ENCODE data around the gene AFF3.
"Not testable (repeated sequence)": the region's sequence is repeated elsewhere in the genome, so short reads cannot be mapped to it uniquely, and the experiment has no call there.

Gene AFF3

DNA sequence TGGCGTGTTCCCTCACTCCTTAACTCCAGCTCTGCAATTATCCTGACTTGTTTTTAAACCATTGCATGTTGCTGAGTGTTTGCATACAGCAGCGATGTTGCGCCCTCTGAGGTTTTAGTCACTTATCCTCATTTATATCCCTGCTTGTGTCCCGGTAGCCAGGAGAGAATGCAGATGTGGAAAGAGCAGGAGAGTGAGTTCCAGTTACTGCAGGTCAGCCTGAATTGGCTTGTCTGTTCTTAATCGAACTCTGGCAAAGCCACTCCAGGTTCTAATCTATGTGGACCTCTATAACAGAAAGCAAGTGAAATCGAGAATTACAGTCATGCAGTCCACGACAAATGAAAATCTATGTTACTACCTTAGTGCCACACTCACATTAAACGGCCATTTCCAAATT is 357.4 kb downstream of the AFF3 start:
- DNase-seq (ENCODE audit: low read depth), result no peak

DNA sequence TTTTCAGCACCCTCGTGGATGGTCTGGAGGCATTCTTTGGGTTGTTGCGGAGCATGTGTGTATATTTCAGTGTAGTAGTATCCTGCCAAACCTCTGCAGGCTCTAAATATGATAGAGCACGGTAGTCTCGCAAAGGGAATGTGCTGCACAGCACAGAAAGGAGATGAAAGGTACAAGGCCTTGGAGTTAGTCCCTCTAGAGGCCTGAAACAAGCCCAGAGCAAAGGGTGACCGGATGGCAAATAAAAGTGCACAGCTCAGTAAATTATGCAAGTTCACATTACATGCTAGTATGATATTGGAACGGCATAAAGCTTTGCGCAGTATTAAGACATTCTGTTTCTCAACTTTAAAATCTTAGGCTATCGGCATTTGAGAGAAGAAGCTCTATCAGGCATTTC is 358.1 kb downstream of the AFF3 start:
- DNase-seq (ENCODE audit: low read depth), result no peak

GRCh38 chr2:99780276-99780675 is 362.1 kb downstream of the AFF3 start:
- no peak for DNase-seq (ENCODE audit: low read depth)

DNA sequence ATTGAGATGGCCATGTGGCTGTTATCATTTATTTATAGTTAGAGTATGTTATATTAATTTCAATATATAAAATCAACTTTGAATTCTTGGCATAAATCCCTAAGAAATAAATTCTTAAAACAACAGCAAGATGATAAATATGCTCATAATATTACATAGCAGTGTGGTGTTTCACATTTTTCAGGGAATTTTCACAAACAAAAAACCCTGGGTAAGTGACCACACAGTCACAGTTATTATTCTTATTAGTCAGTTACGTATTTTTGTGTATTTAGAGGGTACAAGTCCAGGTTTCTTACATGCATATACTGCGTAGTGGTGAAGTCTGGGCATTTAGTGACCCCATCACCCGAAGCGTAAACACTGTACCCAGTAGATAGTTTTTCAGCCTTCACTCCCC is 363.1 kb downstream of the AFF3 start:
- DNase-seq (ENCODE audit: low read depth), result no peak

GRCh38 chr2:99777656-99778290 is 364.6 kb downstream of the AFF3 start:
- DNase-seq (ENCODE audit: low read depth), result no peak

DNA sequence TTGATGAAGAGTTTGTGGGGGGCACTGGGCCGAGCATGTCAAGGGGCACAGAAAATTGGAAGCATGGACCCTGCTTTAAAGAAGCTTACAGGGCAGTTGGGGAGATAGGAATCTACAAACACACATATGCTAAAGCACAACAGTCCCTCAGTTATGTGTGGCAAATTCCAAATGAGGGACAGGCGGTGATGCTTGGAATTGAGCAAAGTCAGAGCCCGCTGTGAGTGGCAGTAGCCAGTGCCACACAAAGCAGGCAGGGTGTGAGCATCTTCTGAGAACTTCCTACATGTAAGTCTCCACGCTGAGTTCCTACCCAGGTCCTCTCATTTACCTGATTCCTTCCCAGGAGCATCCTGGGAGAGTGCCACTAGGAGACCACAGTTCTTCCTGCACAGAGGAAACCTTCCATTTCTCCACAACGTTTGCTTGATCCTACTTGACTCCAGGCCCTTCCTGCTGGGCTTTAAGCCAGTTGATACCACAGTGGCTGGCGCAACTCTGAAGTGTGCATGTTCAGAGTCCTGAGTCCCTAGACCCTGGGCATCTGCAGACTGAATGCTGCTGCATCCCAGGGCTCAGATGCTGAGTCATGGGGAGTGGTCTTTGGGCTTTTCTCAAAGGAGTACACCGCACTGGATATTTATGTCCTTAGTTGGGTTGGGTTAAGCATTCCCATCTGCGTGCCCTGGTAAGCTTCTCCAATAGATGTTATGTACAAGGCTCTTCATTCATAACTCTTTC is 365.3 kb downstream of the AFF3 start:
- DNase-seq (ENCODE audit: low read depth), result no peak

DNA sequence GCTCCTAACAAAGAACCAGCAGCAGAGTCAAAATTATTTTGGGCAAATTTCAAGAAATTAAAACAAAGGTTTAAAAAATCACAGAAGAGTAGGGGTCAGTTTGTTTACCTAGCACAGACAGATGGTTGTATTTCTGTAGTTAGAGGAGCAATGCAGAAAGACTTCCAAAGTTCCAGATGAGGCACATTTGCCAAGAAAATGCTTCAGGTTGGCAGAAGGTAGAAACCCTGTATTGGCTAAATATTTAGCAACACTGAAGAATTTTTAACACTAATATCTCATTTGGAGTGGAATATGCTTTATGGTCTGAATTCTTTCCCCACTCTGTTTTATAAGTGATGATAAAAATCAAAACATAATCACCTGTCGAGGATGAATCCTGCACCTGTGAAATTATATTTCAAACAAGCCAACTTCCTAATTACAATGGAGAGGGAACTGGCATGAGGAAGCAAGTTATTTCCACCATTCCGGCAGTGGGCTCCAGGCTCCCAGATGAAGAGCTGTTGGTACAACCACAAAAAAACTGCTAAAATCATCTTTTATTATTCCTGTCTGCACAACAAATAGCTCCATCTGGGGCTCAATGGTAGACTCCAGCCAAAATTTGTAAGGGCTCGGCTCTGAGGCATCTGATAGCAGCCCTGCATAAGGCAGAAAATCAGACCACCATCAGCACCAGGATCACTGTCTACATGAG is 366.0 kb downstream of the AFF3 start:
- no peak for DNase-seq (ENCODE audit: low read depth)

- DNase-seq (ENCODE audit: low read depth), result no peak
These were observed 366.8 kb downstream of the AFF3 start for GRCh38 chr2:99775585-99775984.

DNA sequence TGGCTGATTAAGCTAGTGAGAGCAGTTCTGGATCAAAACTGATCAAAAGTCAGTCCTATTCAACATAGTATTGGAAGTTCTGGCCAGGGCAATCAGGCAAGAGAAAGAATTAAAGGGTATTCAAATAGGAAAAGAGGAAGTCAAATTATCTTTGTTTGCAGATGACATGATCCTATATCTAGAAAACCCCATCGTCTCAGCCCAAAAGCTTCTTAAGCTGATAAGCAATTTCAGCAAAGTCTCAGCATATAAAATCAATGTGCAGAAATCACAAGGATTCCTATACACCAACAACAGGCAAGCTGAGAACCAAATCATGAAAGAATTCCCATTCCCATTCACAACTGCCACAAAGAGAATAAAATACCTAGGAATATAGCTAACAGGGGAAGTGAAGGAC is 368.7 kb downstream of the AFF3 start:
- DNase-seq (ENCODE audit: low read depth), result not testable (repeated sequence)

- no peak for DNase-seq (ENCODE audit: low read depth)
These were observed 369.6 kb downstream of the AFF3 start for GRCh38 chr2:99772591-99773331.

DNA sequence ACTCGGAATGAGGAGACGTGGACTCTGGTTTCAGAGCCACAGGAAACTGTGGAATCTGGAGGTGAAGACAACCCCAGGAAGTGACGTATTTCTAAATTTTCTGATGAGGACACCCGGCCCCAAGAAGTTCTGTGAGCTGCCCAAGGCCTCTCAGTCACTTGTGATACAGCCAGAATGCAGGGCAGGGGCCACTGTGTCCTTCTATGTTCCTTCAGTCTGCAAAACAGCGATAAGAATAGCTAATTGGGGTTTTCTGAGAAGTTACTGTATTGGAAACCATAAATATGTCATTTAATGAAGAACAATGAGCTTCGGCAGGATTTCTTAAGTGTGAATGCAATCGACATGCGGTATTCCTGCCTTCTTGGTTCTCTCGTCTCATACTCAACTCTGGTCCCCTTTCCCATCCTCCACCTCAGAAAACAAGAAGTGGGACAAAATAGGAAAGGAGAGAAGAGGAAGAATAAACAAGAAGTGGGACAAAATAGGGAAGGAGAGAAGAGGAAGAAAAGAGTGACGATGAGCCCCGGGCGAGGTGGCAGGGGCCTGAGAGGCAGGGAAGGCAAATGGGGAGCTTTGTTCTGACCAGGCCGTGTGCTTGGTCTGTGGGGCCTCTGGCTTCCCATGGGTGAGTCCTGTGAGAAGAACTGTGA is 370.6 kb downstream of the AFF3 start:
- DNase-seq (ENCODE audit: low read depth), result no peak

- no peak for DNase-seq (ENCODE audit: low read depth)
These were observed 371.5 kb downstream of the AFF3 start for GRCh38 chr2:99770876-99771275.

DNA sequence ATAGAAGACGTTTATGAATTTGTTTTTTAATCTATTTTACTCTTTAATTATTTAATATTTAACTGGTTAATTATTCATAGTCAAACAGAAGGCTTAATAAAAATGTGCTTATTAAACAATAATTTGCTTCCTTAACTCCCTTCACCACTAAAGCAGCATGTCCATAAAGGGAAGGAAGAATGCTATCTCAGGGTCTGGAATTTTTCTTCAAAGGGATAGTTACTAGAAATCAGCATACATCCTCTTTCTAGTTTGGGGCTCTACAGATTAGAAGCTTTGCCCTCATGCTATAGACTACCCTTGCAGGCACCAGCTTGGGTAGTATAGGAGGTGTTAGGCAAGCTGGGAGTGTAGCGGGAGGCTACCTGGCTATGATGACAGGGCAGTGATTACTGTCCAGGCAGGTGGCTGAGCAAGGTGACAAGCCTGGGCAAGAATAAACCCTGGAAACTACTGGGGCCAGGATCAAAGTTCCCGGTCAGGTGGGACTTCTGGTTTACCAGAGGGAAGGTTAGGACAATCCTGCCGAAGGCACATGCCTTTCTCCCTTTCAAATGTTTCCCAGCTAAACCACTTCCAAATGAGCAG is 376.6 kb downstream of the AFF3 start:
- DNase-seq (ENCODE audit: low read depth), result no peak

DNA sequence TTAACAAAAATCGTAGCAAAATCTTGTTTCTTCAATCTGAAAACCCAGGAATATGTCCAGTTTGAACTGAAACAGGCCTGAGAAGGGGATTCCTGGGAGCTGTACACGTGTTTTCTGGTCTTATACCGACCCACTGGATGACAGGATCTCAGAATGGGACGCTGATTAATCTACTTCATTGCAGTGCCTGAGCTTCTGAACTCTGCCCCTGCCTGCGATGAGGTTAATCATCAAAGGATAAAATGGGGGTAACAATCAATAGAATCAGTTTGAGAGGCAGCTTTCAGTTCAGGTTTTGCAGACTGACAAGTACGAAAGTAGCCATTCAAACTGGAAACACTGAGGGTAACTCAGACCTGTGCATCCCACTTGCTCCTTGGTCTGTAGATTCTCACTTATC is 378.6 kb downstream of the AFF3 start:
- DNase-seq (ENCODE audit: low read depth), result no peak

DNA sequence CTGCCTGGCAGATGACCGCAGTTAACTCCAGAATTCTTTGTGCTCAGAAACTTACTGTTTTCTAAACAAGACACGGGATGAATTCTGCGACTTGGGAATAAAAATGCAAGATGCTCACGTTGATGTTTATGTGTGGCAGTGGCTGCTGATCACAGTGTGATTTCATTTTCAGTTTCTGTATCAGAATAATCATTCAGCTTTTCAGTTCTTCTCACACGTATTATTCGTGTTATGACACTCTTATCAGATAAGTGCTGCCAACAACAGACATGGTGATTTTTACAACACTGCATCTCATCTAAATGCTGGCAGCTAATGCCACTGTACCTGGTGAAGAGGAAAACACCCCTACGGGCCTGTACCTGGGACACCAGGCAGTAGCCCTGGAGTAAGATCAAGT is 379.7 kb downstream of the AFF3 start:
- no peak for DNase-seq (ENCODE audit: low read depth)

DNA sequence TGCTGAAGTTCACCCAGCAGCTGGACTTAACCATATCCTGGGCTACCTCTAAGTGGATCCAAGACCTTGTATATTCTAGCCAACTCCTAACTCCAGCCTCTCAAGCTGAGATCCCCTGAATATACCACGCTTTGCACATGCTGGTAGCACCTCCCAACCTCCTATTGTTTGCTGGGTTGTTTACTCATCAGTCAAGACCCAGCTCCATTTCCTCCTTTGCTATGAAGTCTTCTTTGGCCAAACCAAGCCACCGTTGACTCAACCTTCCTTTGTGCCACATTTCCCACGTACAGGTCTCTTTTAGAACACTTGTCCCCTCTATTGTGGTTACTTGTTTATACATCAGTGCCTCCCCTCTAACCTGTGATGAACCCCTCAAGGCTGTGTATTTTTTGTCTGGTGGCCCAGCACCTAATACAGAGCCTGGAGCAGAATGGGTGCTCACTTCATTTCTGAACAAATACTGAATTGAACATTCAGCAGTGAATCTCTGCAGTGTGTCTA is 384.7 kb downstream of the AFF3 start:
- DNase-seq (ENCODE audit: low read depth), result no peak

DNA sequence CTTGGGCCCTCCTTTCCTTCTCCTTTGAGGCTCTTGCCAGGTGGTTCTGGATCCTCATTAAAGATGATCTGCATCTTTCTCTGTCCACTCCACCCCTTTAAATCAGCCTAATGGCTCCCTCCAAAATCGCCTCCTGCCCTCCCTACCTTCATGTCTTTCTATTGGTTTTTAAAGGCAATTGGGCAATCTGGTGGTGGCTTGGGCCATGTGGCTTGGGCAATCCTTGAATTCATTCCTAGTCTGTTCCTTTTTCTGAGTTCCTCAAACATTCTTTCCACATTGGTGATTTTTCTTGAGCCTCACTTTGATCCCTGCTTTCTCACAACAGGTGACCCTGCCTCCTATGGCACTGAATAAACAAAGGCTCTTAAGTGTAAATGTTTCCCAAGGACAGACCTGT is 386.3 kb downstream of the AFF3 start:
- DNase-seq (ENCODE audit: low read depth), result no peak

GRCh38 chr2:99754210-99754609 is 388.2 kb downstream of the AFF3 start:
- DNase-seq (ENCODE audit: low read depth), result no peak

GRCh38 chr2:99753505-99753904 is 388.9 kb downstream of the AFF3 start:
- DNase-seq (ENCODE audit: low read depth), result no peak

DNA sequence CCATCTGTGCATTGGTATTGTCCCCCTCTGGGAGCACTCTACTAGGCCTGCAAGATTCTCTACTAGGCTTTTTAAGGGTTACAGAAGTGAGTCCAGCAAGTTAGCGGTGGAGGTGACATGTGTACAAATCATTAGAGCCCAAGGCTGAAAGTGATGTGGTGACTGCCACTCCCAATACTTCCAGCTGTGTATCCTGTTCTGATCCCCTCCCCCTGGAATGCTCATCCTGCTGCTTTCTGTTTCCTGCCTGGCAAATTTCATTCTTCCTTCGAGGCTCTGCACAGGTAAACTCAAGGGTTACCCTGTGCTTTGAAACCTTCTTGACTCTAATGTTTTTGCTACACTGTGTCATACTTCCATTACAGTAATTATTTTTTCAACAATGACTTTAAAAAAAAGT is 394.0 kb downstream of the AFF3 start:
- no peak for DNase-seq (ENCODE audit: low read depth)

- DNase-seq (ENCODE audit: low read depth), result no peak
These were observed 394.5 kb downstream of the AFF3 start for GRCh38 chr2:99747842-99748241.

- no peak for DNase-seq (ENCODE audit: low read depth)
These were observed 399.2 kb downstream of the AFF3 start for GRCh38 chr2:99743146-99743545.

All from stimulated activated CD4-positive, alpha-beta T cell treated with anti-CD3 and anti-CD28 coated beads, Interleukin-2, amount 100 ng/mL, for 4 hours (primary cell).